Right renal pelvis (tissue), 4 donors: Measurements from ENCODE around the gene HRH1. TPM values are rescaled to one million over a fixed set of nuclear protein-coding genes. Genes with fewer than 3 reads are reported as not detected.
"Not testable (repeated sequence)": the region's sequence is repeated elsewhere in the genome, so short reads cannot be mapped to it uniquely, and the experiment has no call there.

Experiments used
- DNase-seq, 4 donors: peaks; one replicate each; pipeline ENCODE4 v3.0.0-alpha.2; 2013; ENCODE audit warnings: low read depth in 4 of 4, low spot score in 3 of 4, missing footprints in 1 of 4
- polyA plus RNA-seq, 4 donors: library from polyadenylated mRNA; unstranded; fragments of 120-200 nt; gene quantifications; one replicate each; pipeline ENCODE4 v1.2.1, GENCODE V29; 2013; ENCODE audit not compliant: insufficient read length in 4 of 4

The HRH1 gene, protein sequence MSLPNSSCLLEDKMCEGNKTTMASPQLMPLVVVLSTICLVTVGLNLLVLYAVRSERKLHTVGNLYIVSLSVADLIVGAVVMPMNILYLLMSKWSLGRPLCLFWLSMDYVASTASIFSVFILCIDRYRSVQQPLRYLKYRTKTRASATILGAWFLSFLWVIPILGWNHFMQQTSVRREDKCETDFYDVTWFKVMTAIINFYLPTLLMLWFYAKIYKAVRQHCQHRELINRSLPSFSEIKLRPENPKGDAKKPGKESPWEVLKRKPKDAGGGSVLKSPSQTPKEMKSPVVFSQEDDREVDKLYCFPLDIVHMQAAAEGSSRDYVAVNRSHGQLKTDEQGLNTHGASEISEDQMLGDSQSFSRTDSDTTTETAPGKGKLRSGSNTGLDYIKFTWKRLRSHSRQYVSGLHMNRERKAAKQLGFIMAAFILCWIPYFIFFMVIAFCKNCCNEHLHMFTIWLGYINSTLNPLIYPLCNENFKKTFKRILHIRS
- polyA plus RNA-seq, result 1 to 10 TPM; 2.3 to 3.0 (median 2.6) TPM

DNA sequence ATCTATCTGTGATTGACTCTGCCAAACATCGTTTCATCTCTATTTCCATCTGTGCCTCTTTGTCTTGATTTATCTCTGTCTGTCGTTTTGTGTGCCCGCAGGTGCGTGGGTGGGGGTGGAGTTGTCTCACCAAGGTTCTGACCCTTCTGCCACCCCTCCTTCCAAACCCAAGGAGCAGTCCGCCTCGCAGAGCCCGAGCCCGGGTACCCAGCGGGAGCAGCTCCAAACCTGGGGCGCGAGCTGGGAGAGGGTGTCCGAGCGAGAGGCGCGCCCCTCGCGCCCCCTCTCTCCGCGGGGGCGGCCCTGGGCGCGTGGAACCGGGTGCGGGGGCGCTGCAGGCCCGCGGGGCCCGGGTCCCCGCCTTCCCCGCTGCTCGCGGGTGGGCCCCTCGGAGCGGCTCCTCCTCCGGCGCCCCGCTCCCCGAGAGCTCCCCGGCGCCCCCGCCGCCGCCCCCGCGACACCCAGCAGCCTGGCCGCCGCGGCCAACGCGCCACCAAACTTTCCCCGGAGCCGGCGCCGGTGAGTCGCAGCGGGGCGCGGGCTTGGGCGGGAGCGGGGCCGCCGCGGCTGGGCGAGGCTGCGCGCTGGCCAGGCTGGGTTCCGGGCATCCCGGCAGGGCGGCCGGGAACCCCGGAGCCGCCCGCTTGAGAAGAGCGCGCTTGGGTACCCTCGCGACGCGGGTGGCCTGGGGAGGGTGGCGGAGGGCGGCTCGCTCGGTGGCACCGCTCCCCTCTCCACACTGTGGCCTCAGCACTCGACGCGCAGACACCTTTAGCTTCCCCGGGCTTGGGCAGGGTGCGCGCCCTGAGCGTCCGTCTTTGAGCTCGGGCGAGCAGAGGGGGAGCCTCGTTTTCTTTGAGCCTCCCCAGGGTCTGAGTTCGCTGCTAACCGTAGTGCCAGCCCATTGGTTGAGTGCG lies at the start of gene HRH1:
HRH1 (plus strand) TSS at position 458 of the 917 bp plus-strand sequence. CDS start 104,545 bp downstream, outside the sequence.
- DNase-seq, result no peak

DNA sequence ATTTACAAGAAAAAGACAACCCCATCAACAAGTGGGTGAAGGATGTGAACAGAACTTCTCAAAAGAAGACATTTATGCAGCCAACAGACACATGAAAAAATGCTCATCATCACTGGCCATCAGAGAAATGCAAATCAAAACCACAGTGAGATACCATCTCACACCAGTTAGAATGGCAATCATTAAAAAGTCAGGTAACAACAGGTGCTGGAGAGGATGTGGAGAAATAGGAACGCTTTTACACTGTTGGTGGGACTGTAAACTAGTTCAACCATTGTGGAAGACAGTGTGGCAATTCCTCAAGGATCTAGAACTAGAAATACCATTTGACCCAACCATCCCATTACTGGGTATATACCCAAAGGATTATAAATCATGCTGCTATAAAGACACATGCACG lies 41.0 kb upstream of the HRH1 start:
- not testable (repeated sequence) for DNase-seq

DNA sequence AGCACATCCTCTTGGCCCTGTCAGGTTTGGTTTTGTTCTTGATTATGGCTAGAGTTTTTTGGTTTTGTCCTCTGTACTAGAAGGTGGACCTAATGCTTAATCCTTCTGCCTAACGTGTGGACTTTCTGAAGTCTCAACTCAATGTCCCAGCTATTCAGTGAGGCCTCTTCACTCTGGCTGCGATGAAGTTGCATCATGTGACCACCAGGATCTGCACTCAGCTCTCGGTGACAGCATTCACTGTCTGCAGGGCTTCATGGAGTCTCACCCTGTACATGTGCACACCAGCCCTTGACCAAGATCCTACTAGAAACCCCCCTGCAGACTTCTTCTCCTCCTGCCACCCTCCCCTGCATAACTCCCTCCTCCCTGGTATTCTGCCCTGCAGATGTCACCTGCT lies 38.7 kb upstream of the HRH1 start:
- no peak for DNase-seq

DNA sequence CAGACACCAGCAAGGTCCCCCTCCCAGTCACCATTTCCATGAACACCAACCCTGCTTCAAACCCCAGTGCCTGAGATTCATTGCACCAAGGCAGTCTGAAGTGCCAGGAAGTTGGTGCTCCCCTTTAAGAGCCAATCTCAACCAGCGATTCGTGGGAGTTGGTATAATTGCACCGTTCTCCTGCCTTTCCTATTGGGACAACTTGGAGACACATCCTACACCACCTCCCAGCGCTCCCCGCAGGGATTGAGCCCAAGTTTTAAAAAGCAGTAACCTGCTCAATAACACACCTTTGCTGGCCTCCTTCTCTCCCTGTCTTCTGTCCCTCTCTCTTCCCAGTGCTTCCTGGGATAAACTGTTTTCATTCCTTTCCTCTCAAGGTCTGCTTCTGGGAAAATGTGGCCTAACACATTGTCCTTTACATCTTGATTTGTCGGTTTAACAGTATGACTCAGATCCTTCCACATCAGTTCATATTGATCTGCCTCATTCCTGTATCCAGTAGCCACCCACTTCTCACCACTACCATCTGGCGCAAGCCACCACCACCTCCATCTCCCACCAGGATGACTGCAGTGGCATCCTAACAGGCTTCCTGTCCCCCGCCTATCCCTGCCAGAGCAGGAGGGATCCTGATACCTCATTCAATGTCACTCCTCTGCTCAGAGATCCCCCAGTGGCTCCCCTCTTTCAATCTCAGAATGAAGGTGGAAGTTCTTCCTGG lies 37.8 kb upstream of the HRH1 start:
- DNase-seq, result no peak

DNA sequence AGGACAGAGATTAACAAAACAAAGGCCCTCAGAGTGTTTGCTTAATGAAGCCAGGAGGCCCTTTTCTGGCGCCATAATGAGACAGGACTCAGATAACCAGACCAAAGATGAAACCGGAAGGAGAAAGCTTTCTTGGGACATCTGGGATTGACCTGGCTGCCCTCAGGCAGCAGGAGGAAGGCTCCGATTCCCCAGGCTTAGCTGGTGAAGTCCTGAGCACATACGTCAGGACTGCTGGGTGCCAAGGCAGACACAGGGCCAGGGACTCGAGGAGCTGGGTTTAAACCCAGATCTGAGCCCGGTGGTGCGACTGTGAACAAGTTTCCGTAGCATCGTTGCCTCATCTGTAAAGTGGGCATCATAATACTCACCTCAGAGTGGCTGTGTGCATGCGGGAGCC lies 36.7 kb upstream of the HRH1 start:
- no peak for DNase-seq

DNA sequence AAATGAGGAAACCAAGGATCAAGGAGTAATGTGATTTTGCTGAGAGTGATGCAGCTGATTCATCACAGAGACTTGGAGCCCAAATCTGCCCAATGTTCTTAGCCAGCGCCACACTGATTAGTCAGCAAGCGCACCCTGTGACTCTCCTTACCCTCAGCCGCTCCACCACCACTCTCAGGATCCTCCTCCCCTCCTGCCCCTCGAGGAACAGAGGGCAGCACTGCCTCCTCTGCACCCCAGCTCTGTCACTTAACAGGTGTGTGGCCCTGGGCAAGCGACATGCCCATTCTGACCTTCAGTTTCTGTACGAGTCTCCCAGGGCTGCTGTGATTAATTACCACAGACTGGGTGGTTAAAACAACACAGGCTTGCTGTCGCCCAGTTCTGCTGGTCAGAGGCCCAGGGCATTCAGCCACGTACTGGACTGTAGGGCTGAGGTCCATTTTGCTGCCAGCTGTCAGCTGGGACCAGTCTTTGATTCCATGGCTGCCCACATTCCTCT lies 36.1 kb upstream of the HRH1 start:
- no peak for DNase-seq

DNA sequence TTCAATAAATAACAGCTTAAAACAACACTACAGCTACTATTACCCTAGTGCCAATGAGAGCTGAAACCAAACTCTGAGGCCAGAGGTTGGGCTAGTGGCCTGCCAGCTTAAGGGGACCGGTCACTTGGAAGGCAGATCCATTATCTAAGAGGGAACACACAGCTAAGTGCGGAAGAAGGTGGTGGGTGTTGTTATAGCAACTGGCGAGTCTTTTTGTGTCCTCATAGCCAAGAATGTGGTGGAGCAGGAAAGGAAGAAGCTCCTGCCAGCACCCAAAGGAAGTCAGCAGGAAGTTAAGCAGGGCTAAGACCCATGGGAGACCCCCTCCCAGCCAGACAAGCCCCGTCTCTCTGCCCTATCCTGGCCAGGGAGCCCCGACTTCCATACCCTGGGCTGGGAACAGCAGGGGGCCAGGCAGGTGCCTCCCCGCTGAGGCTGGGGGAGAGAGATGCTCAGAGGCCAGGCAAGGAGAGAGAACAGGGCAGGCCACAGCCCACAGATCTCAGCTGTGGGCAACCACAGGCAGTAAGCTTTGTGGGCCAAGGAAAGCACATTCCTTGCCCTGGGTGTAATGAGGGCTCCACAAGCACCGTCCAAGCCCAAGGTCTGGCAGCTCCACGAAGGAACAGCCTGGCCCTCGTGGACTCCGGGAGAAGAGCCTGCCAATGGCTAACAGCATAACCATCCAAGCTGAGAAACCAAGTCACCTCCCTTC lies 34.0 kb upstream of the HRH1 start:
- no peak for DNase-seq

DNA sequence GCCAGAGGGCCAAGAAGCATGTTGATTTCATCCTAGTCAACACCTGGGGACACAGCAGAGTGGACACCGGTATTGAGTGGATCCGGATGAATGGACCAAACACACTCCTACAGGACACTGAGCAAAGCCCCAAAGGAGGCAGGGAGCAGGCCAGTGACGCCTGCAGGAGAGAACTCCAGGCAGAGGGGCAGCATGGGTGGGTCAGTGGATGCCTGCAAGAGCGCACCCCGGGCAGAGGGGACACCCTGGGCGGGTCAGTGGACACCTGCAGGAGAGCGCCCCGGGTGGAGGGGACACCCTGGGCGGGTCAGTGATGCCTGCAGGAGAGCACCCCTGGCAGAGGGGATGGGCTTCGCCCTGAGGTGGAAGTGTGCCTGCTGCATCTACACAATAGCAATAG lies 27.6 kb upstream of the HRH1 start:
- no peak for DNase-seq

DNA sequence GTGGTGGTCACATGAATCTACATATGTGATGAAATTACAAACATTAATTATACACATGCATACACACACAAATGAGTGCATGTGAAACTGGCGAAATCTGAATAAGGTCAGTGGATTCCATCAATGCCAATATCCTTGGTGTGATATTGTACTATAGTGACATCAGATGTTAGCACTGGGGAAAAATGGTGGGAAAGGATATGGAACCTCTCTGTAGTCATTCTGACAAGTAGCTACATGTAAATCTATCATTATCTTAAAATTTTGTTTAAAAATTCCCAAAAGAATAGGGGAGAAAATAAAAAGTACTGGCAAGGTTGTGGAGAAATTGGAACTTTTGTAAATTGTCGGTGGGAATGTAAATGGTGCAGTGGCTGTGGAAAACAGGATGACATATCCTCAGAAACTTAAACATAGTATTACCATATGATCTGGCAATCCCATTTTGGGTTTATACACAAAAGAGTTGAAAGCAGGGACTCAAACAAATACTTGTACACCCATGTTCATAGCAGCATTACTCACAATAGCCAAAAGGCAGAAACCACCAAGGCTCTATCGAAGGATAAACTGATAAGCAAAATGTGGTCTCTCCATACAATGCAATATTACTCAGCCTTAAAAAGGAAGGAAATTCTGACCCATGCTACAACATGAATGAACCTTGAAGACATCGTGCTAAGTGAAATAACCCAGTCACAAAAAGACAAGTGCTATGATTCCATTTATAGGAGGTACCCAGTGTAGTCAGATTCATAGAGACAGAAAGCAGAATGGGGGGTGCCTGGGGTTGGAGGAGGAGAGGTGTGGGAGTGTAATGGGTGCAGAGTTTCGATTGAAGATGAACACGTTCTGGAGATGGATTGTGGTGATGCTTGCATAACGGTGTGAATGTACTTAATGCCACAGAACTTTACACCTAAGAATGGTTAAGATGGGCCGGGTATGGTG lies 25.3 kb upstream of the HRH1 start:
- DNase-seq, result no peak

DNA sequence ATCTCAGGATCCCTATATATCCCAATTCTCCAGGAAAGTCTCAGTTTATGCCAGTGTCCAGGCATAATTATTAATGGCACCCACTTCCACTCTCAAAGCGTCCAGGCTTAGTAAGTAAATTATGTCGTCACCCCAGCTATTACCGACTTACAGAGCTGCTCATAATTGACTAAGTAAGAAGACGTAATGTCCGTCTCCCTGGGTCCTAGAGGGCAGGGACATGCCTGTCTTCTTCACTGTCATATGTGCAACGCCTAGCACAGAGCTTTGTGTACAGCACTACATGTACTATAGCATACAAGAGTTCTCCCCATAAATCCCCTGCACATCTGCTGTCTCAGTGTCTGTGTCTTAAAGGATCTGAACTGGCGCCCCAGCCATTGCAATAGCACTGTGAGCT lies 23.9 kb upstream of the HRH1 start:
- DNase-seq, result no peak

DNA sequence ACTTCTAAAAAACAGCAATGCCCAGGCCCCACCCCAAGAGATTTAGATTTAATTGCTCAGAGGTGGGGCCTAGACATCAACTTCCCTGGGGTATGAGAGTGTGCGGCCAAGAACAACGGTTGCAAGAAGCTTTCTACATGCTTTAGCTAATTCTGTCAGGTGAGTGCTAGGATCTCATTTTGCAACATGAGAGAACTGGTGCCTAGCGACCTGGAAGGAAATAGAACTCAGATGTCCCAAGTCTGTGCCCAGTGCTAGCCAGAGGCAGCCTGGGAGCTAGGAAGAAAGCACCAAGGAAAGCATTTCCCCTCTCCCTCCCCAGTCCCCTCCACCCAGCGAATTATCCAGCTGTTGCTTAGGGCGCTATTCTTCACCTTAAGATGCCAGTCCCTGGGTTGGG lies 22.9 kb upstream of the HRH1 start:
- DNase-seq, result no peak

DNA sequence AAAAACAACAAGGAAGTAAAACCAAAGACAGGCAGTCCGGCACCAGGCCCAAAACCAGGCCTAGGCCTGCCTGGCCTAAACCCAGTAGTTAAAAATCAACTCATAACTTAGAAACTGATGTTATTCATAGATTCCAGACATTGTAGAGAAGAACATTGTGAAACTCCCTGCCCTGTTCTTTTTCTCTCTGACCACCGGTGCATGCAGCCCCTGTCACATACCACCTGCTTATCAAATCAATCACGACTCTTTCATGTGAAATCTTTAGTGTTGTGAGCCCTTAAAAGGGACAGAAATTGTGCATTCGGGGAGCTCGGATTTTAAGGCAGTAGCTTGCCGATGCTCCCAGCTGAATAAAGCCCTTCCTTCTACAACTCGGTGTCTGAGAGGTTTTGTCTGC lies 22.4 kb upstream of the HRH1 start:
- DNase-seq, result not testable (repeated sequence)

DNA sequence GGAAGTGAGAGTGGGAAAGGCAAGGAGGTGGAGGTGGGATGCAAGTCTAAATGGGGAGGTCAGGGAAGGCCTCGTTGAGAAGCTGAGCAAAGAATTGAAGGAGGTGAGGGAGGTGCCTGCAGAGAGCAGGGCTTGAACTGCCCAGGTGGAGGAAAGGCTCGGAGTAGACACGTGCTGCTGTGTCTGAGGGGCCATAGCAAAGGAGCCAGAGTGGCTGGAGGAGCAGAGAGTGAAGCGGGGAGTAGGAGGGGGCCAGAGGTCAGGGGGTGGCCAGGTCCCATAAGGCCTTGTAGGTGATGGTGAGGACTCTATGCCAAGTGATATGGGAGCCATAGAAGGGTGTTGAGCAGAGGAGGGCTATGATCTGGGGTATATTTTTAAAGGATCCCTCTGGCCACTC lies 21.4 kb upstream of the HRH1 start:
- DNase-seq, result no peak

DNA sequence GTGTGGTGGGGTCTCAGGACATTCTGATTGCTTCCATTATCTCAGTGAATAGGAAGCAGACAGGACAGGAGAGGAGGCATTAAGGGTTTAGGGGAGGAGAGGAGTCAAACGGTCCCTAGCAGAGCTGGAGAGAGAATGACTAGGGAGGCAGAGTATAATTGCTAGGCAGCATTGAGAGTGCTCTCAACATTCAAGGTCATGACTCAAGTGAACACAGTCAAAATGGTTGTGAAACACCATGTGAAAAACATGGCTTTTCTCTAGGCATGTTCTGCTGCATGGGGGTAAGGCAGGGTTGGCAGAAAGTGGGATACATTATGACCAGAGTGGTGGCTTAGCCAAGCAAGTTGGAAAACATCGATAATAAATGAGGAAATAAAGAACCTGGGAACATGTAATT lies 19.5 kb upstream of the HRH1 start:
- DNase-seq, result no peak

DNA sequence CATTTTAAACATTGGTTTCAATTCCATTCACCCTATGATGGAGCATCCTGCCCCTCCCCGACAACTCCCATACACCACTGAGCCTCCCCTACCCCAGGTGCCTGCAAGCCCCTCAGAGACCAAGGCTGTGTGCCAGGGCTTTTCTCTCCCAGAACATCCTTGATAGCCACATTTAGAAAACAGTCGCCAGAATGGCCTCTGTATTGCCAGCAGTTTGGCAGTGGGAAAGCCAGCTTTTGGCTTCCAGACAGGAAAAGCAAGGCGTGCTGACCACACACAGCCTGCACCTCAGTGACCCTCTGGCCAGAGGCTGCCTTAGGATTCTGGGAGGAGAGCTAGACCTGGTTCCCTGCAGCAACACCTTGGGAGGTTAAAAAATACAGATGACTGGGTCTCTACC lies 18.2 kb upstream of the HRH1 start:
- no peak for DNase-seq

DNA sequence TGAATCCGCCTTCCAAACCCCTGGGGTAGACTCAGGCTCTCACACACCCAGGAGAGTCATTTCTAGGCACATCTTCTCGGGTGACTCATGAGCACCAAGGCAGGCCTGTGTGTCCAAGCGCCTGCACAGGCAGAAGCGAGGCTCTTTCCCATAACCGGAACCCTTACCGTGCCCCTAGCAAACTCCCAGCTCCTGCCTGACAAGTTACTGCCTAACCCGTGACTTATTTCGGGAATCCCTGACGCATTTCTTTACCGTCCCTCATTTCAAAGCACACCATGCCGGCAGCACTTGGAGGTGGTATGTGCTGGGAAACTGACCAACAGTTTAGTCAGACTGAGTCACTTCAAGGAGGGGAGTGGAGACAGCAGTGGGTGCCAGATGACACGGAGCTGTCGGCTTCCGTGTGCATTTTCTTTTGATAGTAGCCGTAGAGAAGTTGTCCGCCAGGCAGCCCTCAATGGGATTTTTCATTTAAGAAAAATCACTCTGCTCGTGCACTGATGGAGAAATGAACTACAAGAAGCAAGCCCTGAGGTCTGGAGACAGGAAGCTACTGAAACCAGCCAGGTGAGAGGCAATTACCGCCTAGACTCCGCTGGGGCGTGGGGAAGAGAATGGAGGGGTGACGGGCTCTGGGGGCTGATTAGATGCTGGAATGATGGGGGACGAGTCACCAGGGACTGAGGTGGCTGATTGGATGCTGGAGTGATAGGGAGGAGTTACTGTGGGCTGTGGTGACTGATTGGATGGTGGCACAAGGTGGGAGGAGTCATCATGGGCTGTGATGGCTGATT lies 17.3 kb upstream of the HRH1 start:
- no peak for DNase-seq

DNA sequence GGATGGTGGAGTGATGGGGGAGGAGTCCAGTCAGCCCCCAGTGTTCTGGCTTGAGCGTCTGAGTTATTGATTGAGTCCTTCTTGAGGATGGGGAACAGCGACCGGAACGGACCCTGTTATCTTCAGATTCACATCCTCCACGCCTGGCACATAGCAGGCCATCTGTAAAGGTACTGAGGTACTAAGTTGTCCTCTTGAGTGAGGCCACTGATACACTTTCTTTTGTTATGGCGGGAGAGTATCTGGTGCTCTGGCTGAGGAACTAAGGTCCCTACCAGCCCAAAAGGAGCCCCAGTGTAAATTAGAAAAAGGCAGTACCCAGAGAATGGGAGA lies 16.7 kb upstream of the HRH1 start:
- no peak for DNase-seq

DNA sequence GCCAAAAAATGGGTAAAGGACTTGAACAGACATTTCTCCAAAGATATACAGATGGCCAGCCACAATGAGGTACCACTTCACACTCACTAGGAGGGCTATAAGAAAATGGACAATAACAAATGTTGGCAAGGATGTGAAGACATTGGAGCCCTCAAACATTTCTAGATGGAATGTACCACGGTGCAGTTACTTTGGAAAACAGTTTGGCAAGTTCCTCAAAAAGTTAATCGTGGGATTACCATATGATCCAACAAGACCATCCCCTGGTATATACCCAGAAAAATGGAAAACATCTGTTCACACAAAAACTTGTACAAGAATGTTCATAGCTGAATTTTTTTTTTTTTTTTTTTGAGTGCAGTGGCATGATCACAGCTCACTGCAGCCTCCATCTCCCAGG lies 15.9 kb upstream of the HRH1 start:
- DNase-seq, result no peak
